ENCODE data around the gene ARCN1. TPM values are rescaled to one million over a fixed set of nuclear protein-coding genes. Genes with fewer than 3 reads are reported as not detected.

ARCN1 gene
- total RNA-seq, 1 experiment from 2014 or later: 330 TPM

- no peaks in the 10 kb centered on the region for H3K27me3 ChIP-seq (replicated peaks; ENCODE audit: control insufficient read depth, insufficient read depth, low read length)
- H3K36me3 ChIP-seq (ENCODE audit: control insufficient read depth, insufficient read depth, low read length): peaks cover 4% of the 10 kb centered on the region
- no peaks in the 10 kb centered on the region for H3K27me3 Mint-ChIP-seq (ENCODE audit: insufficient read depth, unreplicated experiment)
- CTCF ChIA-PET: interaction anchor here (0.6 kb wide), 3 partner anchors 17 to 151 kb away, joined by 3 to 4 read pairs (median 4); no protein-coding TSS in a partner anchor
- H3K36me3 Mint-ChIP-seq (ENCODE audit: insufficient read depth, unreplicated experiment): peaks cover 66% of the 10 kb centered on the region
- H3K9me3 Mint-ChIP-seq (ENCODE audit: unreplicated experiment): no peaks in the 10 kb centered on the region
- POLR2A ChIA-PET: no interaction called here
- H3K27ac Mint-ChIP-seq (ENCODE audit: unreplicated experiment): no peak overlapping the region
- TF ChIP-seq CTCF (IDR thresholded peaks at IDR 0.05; ENCODE audit: insufficient read depth in 1 of 2, low read depth in 1 of 2, low read length in 1 of 2, severe bottlenecking in 1 of 2, unreplicated experiment in 1 of 2): no peak
- H3K4me3 ChIP-seq (ENCODE audit: low read depth, low read length): no peak overlapping the region
- H3K4me1 Mint-ChIP-seq (ENCODE audit: low read depth, unreplicated experiment): peaks cover 14% of the 10 kb centered on the region
- H3K9me3 ChIP-seq: no peaks in the 10 kb centered on the region
- BruUV-seq (replicated peaks): no TSS peak
- DNase-seq: no peak
- no peak overlapping the region for H3K4me3 Mint-ChIP-seq (ENCODE audit: unreplicated experiment)
- peaks cover 15% of the 10 kb centered on the region for H3K4me1 ChIP-seq
- intact Hi-C loops (cut with micrococcal nuclease; ENCODE audit: unreplicated experiment): no loop called here
These were observed 47.3 kb upstream of the ARCN1 start for GRCh38 chr11:118524757-118525470.

GRCh38 chr11:118526688-118527087, 45.5 kb upstream of the ARCN1 start:
- no TSS peak for BruUV-seq (replicated peaks)
- CTCF ChIA-PET: interaction anchor here (1.1 kb wide), 1 partner anchor 14 kb away, joined by 3 read pairs; no protein-coding TSS in a partner anchor

GRCh38 chr11:118527109-118527508, 45.1 kb upstream of the ARCN1 start, which contains the start of gene TTC36:
Gene TTC36, plus strand, starts transcription at chr11:118527474. Its CDS starts 21 bp downstream, at chr11:118527495.
- H3K4me3 ChIP-seq (ENCODE audit: low read depth, low read length): no peak within 1 kb of the TSS
- TF ChIP-seq CTCF (IDR thresholded peaks at IDR 0.05; ENCODE audit: insufficient read depth in 1 of 2, low read depth in 1 of 2, low read length in 1 of 2, severe bottlenecking in 1 of 2, unreplicated experiment in 1 of 2): no peak
- Mint-ChIP-seq H3K27me3 (ENCODE audit: insufficient read depth, unreplicated experiment) (no peaks in the 10 kb centered on the region), H3K36me3 (ENCODE audit: insufficient read depth, unreplicated experiment) (peaks cover 57% of the 10 kb centered on the region), H3K4me1 (ENCODE audit: low read depth, unreplicated experiment) (peaks cover 23% of the 10 kb centered on the region), H3K9me3 (ENCODE audit: unreplicated experiment) (no peaks in the 10 kb centered on the region), H3K4me3 (ENCODE audit: unreplicated experiment) (no peak within 1 kb of the TSS), H3K27ac (ENCODE audit: unreplicated experiment) (no peak within 1 kb of the TSS)
- no peak for DNase-seq
- no TSS peak for BruUV-seq (replicated peaks)
- no peaks in the 10 kb centered on the region for H3K27me3 ChIP-seq (replicated peaks; ENCODE audit: control insufficient read depth, insufficient read depth, low read length)
- intact Hi-C loops (cut with micrococcal nuclease; ENCODE audit: unreplicated experiment): no loop called here
- H3K4me1 ChIP-seq: peaks cover 22% of the 10 kb centered on the region
- H3K9me3 ChIP-seq: no peaks in the 10 kb centered on the region
- ChIA-PET POLR2A (interaction anchor here (0.9 kb wide), 1 partner anchor 17 kb away, joined by 4 read pairs; no protein-coding TSS in a partner anchor), CTCF (interaction anchor here (1.1 kb wide), 1 partner anchor 13 kb away, joined by 3 read pairs; no protein-coding TSS in a partner anchor)
- 0 out of 2 replicates have a peak, but pooled peaks cover 4% of the 10 kb centered on the region for H3K36me3 ChIP-seq (ENCODE audit: control insufficient read depth, insufficient read depth, low read length)

More at GRCh38 chr11:118526688-118527087, 45.5 kb upstream of the ARCN1 start:
- H3K9me3 Mint-ChIP-seq (ENCODE audit: unreplicated experiment): no peaks in the 10 kb centered on the region
- TF ChIP-seq CTCF (IDR thresholded peaks at IDR 0.05; ENCODE audit: insufficient read depth in 1 of 2, low read depth in 1 of 2, low read length in 1 of 2, severe bottlenecking in 1 of 2, unreplicated experiment in 1 of 2): no peak
- H3K4me1 Mint-ChIP-seq (ENCODE audit: low read depth, unreplicated experiment): peaks cover 19% of the 10 kb centered on the region
- H3K27me3 Mint-ChIP-seq (ENCODE audit: insufficient read depth, unreplicated experiment): no peaks in the 10 kb centered on the region
- Histone ChIP-seq H3K4me3 (ENCODE audit: low read depth, low read length) (no peak overlapping the region), H3K36me3 (ENCODE audit: control insufficient read depth, insufficient read depth, low read length) (peaks cover 4% of the 10 kb centered on the region; the same call in 1 of the 2 replicates), H3K27me3 (replicated peaks; ENCODE audit: control insufficient read depth, insufficient read depth, low read length) (no peaks in the 10 kb centered on the region), H3K9me3 (no peaks in the 10 kb centered on the region), H3K4me1 (peaks cover 17% of the 10 kb centered on the region)
- POLR2A ChIA-PET: interaction anchor here (0.9 kb wide), 1 partner anchor 16 kb away, joined by 4 read pairs; no protein-coding TSS in a partner anchor
- DNase-seq: no peak
- H3K36me3 Mint-ChIP-seq (ENCODE audit: insufficient read depth, unreplicated experiment): peaks cover 61% of the 10 kb centered on the region
- no peak overlapping the region for H3K4me3 Mint-ChIP-seq (ENCODE audit: unreplicated experiment)
- intact Hi-C loops (cut with micrococcal nuclease; ENCODE audit: unreplicated experiment): no loop called here
- no peak overlapping the region for H3K27ac Mint-ChIP-seq (ENCODE audit: unreplicated experiment)

Measured in Caco-2 (cell line).